Measurements from ENCODE around the gene DEFB121.
"Not testable (repeated sequence)": the region's sequence is repeated elsewhere in the genome, so short reads cannot be mapped to it uniquely, and the experiment has no call there.

The DEFB121 gene, protein sequence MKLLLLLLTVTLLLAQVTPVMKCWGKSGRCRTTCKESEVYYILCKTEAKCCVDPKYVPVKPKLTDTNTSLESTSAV

DNA sequence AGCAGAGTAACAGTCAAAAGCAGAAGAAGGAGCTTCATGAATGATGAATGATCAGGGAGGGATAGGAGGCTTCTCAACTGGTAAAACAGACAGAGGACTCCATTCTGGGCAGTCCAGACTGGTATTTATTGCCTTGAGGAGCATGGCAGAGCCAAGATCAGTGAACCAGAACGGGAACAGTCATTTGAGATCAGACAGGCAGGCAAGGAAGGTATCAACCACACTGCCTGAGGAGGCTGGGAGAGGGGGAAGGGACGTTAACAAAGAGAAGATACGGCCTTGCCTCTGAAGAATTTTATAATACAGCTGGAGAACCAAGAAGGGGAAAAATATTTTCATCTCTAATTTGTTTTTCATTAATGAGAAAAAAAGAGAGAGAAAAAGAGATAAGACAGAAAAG, at the start of gene DEFB121:
DEFB121 (minus strand) TSS at position 101 of the 400 bp plus-strand sequence; CDS start at position 38, 63 bp downstream.
- DNase-seq (ENCODE audit: low spot score): no peak

DNA sequence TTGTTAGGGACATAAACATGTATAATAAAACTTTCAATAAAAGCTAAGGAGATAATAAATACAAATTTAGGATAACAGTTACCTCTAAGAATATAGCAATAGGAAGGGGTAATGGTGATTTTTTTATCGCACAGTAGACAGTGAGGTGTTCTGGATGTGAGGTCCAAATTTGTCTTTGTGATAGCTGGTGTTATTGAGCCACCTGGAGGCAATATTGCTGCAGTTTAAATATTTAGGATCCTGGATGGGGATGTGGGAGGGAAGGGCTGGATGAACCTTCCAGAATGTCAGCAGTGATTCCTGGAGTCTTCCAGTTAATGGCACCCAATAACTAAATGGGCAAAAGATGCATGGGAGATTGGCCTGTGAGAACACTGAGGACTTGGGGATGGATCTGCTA, 48.3 kb upstream of the DEFB121 start:
- no peak for DNase-seq (ENCODE audit: low spot score)

DNA sequence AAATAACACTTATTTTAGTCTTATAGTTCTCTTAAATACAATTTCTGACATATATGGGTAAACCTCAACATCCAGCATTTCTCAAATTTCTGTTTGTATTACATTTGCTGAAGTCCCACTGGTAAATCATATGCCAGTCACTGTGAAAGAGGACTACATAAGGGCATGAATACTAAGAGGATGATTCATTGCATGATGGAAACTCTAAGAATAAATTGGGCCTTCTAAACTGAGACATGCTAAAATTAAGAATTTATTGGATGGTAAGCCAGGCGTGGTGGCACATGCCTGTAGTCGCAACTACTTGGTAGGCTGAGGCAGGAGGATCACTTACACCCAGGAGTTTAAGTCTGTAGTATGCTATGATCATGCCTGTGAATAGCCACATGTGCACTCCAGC, 46.6 kb upstream of the DEFB121 start:
- no peak for DNase-seq (ENCODE audit: low spot score)

DNA sequence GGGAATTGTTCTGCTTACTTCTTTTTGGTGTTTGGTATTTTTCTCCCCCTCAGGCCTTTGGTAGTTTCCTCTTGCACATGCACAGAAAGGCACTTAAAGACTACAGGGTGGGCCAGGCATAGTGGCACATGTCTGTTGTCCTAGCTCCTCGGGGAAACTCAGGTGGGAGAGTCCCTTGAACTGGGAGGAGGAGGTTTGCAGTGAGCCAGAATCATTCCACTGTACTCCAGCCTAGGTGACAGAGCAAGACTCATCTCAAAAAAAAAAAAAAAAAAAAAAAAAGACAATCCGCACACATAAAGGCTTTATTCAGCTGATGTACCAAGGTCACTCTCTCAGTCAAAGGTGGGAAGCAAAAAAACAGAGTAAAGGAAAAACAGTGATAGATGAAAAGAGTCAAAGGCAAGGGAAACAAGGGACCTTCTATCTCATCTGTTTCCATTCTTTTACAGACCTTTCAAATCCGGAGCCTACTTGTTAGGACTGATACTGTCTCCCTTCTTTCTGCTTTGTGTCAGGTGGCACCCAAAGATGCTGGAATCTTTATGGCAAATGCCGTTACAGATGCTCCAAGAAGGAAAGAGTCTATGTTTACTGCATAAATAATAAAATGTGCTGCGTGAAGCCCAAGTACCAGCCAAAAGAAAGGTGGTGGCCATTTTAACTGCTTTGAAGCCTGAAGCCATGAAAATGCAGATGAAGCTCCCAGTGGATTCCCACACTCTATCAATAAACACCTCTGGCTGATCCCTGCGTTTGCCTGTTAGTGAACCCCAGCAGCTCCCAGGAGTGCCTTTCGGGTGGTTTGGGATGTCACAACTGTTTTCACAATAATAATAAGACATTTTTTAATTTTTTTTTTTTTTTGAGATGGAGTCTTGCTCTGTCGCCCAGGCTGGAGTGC, 43.7 kb upstream of the DEFB121 start:
- no peak for DNase-seq (ENCODE audit: low spot score)

DNA sequence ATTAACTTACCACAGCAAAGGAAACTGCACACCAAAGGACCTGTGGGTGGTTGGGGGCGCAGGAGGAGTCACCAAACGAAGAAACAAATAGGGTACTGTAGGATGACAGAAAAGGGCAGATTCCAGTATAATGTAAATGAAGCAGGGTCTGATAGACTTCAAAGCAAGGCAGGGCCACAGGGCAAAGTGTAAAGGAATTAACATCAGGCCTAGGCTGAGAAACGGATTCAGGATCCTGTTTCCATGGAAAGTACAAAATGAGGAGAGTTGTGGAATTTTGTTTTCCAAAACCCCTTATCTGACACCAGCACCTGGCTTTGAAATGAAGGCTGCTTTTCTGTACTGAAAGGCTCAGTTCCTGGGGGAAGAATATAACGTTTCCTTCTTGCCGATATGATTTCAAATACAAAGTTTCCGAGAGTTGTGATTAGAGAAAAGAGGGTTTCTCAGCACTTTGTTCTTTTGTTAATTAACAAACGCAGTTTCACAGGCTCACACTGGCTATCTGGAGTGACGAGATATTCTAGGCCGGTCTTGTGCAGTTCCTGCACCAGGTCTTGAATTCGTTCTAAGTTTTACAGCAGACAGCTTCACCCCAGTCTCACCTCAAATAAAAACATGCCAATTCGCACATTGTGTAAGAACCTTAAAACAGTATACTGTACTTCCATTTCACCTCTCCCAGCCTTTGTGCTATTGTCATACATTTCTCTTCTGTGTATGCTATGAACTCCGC, 40.2 kb upstream of the DEFB121 start:
- DNase-seq (ENCODE audit: low spot score): no peak

DNA sequence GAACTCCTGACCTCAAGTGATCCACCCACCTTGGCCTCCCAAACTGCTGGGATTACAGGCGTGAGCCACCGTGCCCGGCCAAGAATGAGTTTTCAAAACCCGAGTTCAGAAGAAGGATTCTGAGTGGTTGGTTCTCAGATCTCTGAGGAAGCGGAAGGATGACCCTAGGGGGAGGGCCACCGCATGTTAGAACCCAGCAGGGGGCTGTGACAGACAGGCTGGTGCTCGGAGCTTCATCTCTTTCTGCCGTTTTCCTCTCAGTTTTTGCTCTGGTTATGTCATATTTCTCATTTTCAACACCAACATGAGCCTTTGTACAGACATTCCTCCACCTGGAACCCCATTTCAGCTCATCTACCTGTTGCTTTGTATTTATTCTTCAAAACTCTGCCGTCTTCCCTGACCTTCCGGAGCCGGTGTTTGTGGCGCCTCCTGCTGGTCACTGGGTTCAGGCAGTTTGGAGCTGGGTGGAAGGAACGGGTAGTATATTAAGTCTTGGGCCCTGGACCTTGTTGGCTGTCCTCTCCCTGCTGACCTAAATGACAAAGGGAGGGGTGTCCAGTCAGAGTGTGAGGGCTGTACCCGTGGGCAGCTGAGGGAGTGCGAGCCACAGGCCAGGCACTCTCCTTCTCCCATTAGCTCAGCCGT, 34.1 kb upstream of the DEFB121 start, which contains the start of gene DEFB123:
DEFB123 (plus strand) TSS at position 621 of the 648 bp plus-strand sequence. CDS start 67 bp downstream, outside the sequence.
- DNase-seq (ENCODE audit: low spot score): no peak

DNA sequence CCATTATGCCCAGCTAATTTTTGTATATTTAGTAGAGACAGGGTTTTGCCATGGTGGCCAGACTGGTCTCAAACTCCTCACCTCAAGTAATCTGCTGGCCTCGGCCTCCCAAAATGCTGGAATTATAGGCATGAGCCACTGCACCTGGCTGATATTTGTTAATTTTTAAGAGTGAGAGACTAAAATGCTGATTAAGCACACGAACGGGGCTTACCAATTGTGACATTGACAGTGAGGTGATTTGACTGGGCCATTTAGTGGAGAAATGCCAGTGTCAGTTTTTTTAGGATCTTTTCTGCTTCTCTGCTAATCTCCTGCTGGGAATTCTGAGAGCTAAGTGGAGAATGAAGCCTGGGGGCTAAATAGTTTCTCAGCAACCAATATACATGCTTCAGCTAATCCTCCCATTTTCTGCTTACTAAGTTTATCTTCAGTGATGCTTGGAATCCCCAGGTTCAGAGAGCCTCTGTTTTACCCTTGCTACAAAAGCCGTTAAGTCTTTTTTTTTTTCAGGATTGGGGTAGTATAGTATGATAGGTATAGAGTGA, 24.6 kb upstream of the DEFB121 start:
- no peak for DNase-seq (ENCODE audit: low spot score)

DNA sequence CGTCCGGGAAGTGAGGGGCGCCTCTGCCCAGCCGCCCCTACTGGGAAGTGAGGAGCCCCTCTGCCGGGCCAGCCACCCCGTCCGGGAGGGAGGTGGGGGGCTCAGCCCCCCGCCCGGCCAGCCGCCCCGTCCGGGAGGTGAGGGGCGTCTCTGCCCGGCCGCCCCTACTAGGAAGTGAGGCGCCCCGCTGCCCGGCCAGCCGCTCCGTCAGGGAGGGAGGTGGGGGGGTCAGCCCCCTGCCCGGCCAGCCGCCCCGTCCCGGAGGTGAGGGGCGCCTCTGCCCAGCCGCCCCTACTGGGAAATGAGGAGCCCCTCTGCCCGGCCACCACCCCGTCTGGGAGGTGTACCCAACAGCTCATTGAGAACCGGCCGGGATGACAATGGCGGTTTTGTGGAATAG, 21.6 kb upstream of the DEFB121 start:
- not testable (repeated sequence) for DNase-seq (ENCODE audit: low spot score)

DNA sequence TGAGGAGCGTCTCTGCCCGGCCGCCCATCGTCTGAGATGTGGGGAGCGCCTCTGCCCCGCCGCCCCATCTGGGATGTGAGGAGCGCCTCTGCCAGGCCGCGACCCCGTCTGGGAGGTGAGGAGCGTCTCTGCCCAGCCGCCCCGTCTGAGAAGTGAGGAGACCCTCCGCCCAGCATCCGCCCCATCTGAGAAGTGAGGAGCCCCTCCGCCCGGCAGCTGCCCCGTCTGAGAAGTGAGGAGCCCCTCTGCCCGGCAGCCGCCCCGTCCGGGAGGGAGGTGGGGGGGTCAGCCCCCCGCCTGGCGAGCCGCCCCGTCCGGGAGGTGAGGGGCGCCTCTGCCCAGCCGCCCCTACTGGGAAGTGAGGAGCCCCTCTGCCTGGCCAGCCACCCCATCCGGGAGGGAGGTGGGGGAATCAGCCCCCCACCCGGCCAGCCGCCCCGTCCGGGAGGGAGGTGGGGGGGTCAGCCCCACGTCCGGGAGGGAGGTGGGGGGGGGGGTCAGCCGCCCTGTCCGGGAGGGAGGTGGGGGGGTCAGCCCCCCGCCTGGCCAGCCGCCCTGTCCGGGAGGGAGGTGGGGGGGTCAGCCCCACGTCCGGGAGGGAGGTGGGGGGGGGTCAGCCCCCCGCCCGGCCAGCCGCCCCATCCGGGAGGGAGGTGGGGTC, 21.0 kb upstream of the DEFB121 start:
- DNase-seq (ENCODE audit: low spot score): not testable (repeated sequence)

DNA sequence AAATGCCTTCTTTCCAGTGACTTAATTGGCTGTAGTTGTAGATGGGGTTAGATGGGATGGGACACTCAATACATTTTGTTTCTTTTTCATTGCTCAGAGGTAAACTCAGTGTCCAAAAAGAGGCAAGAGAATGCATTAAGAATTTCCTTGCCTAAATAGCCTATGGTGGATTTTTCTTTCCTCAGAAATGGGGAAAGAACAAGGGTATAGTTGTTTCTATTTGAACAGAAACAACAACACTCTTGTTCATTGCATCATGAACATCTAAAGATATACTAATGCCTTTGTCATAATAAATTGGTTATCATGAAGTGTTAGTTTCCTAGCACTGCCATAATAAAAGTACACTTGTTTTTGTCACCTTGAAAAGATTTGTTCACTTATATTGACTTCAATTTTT, 19.8 kb upstream of the DEFB121 start:
- DNase-seq (ENCODE audit: low spot score): no peak

DNA sequence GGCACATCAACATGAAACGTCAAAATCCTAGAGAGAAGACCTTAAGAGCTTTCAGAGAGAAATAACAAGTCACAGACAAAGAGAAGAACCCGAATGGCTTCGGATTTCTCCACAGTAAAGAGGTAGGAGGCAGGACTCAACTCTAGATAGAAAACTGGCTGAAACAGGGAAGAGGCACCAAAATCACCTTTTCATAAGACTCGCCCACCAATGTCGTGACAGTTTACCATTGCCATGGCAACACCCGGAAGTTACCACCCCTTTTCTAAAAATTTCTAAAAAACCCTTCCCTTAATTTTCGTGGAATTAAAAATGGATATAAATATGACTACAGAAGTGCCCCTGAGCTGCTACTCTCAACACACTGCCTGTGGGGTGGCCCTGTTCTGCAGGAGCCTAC, 12.3 kb upstream of the DEFB121 start:
- no peak for DNase-seq (ENCODE audit: low spot score)

DNA sequence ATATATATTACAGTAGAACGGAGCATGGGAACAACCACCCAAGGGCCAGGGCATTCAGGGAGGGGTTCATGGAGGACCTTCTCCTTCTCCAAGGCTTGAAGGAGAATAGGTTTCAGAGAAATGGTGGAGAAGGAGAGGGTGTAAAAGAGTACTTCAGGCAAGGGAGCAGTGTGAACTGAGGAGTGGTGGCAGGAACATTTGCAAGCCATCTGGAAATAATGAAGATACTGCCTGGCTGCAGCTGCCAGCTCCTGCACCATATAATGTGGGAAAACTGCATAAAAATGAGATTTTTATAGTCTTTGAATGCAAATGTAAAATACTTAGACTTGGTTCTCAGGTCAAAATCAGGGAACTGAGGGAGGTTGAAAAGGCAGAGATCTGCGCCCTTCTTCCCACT, 9.6 kb upstream of the DEFB121 start:
- no peak for DNase-seq (ENCODE audit: low spot score)

DNA sequence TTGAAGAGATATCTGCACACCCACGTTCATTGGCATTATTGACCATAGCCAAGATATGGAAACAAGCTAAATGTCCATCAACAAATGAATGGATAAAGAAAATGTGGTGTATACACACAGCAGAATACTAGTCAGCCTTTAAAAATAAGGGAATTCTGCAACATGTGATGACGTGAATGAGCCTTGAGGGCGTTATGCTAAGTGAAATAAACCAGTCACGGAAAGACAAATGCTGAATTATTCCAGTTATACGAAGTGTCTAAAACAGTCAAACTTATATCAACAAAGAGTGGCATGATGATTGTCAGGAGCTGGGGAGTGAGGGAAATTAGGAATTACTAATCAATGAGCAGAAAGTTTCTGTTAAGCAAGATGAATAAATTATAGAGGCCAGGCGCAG, 8.4 kb upstream of the DEFB121 start:
- DNase-seq (ENCODE audit: low spot score): no peak

DNA sequence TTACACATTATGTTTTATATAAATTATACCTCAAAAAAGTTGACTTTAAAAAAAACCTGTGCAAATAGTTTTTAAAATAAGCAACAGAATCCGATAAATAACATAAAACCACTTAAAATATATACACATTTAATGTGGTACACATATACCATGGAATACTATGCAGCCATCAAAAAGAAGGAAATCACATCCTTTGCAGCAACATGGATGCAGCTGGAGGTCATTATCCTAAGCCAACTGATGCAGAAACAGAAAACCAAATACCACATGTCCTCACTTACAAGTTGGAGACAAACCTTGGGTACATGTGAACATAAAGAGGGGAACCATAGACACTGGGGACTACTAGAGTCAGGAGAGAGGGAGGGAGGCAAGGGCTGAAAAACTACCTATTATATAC, 4.0 kb upstream of the DEFB121 start:
- DNase-seq (ENCODE audit: low spot score): no peak

DNA sequence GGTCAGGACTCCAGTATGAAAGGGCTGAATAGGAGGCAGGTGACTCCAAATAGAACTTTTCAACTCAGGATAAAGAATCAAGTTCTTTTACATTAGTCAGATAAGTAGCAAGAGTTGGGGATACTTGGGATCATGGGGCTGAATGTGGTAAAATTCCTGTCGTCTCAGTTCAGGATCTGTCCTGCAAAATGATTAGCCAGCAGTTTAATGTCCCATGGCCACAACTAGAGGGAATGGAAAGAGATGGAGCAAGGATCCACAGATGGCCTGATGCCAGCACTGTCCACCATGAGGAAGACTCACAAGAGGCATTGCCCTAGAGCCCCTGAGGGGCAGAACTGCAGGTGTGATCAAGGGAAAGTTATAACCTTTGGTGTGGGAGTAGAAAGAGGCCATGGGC, 2.1 kb downstream of the DEFB121 start:
- DNase-seq (ENCODE audit: low spot score): no peak

DNA sequence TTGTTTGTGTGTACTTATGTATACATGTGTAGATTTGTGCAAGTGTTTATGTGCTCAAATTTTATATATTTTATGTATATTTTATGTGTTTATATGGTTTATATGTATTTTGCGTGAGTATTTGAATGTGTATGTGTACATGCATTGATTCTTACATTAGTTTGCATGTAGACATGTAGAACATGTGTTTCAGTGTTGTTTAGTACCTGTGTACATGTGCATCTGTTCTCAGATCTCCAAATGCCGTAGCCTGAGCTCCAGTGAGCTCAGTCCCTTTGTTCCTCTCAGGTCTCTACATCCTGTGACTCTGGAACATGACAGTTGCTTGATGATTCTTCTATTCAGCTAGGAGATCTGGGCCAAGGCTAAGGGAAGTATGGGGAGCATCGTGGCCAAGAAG, 11.1 kb downstream of the DEFB121 start:
- DNase-seq (ENCODE audit: low spot score): no peak

DNA sequence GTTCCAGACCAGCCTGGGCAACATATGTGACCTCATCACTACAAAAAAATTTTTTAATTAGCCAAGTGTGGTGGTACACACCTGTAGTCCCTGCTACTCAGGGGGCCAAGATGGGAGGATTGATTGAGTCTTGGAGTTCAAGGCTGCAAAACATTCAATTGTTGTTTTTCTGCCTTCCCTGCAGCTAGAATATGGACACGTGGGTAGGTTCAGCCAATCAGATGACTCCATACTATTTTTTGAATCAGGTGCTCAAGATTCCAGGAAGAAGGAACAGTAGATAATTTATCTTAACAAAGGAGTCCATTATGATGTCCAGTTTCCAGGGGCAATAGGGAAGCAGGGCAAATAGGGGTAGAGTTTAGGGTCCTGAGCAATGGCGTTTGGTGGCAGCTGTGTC, 13.2 kb downstream of the DEFB121 start:
- no peak for DNase-seq (ENCODE audit: low spot score)

DNA sequence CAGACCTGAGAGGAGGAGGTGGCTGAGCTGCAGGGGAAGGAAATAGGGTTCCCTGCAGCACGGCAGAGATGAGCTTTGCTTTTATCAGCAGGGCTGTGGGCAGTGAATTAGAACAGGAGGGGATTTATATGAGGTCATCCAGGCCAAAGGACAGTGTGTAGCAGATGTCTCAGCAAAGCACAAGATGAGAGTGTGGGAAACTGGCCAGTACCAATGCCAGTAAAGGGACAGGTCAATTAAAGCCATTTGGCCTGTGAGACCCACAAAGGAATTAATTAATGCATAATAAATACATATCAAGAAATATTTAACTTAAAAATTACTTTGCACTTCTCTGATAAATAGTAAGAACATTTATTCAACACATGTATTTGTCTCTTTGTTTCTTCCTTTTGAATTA, 15.5 kb downstream of the DEFB121 start, which contains the start of gene DEFB119:
DEFB119 (minus strand) TSS at position 101 of the 400 bp plus-strand sequence. CDS start 107 bp downstream, outside the sequence.
- DNase-seq (ENCODE audit: low spot score): no peak

DNA sequence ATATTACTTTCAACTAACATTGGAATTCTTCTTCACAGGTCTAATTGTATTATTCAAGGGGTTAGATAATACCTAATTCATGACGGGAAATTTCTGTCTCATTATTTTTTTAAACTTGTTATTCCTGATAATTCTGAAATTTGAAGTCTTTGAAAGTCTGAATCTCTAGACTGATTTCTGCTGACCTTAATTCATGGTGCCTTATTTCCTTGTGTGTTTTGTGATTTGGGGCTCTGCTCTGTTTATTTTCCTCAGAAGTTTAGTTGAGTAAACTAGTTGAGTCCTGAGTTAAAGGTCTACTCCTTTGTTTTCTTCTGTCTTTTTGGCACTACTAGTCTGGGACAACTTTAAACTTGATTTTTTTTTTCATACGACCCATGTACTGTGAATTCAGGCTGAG, 31.7 kb downstream of the DEFB121 start:
- no peak for DNase-seq (ENCODE audit: low spot score)

DNA sequence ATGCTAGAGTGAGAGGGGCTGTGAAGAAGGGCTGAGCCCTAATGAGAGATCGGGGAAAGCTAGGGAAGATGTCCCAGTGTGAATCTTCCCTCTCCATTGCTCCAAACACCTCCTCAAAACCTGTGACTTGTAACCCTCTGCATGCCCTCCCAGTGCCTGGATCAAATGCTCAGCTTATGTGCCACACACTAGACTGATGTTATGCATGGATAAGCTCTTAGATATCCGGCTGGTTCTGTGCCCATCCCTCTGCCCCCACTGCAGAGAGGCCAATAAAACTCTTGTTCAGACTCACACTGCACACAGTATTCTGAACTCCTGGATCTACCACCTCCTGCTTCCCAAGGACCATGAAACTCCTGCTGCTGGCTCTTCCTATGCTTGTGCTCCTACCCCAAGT, 37.7 kb downstream of the DEFB121 start, which contains the start of gene DEFB118:
DEFB118 (plus strand) TSS at position 301 of the 400 bp plus-strand sequence; CDS start at position 351, 50 bp downstream.
- no peak for DNase-seq (ENCODE audit: low spot score)

DNA sequence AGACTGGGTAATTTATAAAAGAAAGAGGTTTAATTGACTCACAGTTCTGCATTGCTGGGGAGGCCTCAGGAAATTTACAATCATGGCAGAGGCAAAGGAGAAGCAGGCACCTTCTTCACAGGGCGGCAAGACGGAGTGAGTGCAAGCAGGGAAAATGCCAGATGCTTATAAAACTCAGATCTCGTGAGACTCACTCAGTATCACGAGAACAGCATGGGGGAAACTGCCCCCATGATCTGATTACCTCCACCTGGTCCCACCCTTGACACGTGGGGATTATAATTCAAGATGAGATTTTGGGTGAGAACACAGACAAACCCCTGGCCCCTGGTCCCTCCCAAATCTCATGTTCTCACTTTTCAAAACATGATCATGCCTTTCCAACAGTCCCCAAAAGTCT, 41.7 kb downstream of the DEFB121 start:
- not testable (repeated sequence) for DNase-seq (ENCODE audit: low spot score)

Data from left forelimb (tissue), 1 donor.